GM18511 (cell line): Measurements from ENCODE around the gene RPL35.
"Not testable (repeated sequence)": the region's sequence is repeated elsewhere in the genome, so short reads cannot be mapped to it uniquely, and the experiment has no call there.

Experiments used
- ATAC-seq: cut with Tn5 transposase; IDR thresholded peaks from one replicate; pipeline ENCODE4 v1.9.1; 2021; ENCODE audit warnings: mild to moderate bottlenecking, moderate library complexity; ENCODE audit not compliant: unreplicated experiment

RPL35 gene

GRCh38 chr9:124853605-124854143, 8.1 kb downstream of the RPL35 start:
- ATAC-seq, result no peak

- ATAC-seq, result peak; percentile 76
Observed at GRCh38 chr9:124852829-124853531, 8.8 kb downstream of the RPL35 start, which contains the start of gene WDR38. WDR38 (plus strand) TSS chr9:124853460; CDS start chr9:124853532, 72 bp downstream.

- ATAC-seq, result no peak
Observed at GRCh38 chr9:124852121-124852828, 9.5 kb downstream of the RPL35 start.

- ATAC-seq, result no peak
Observed at GRCh38 chr9:124849801-124850200, 12.0 kb downstream of the RPL35 start.

GRCh38 chr9:124846969-124847368, 14.8 kb downstream of the RPL35 start:
- ATAC-seq, result no peak

- ATAC-seq, result not testable (repeated sequence)
Observed at GRCh38 chr9:124846467-124846866, 15.3 kb downstream of the RPL35 start.

GRCh38 chr9:124844291-124844690, 17.5 kb downstream of the RPL35 start:
- no peak for ATAC-seq

GRCh38 chr9:124843456-124844034, 18.2 kb downstream of the RPL35 start:
- no peak for ATAC-seq

- no peak for ATAC-seq
Observed at GRCh38 chr9:124841075-124841821, 20.5 kb downstream of the RPL35 start.

- no peak for ATAC-seq
Observed at GRCh38 chr9:124840300-124840833, 21.4 kb downstream of the RPL35 start.

- no peak for ATAC-seq
Observed at GRCh38 chr9:124839612-124840299, 22.0 kb downstream of the RPL35 start.

GRCh38 chr9:124838567-124839275, 23.0 kb downstream of the RPL35 start:
- ATAC-seq, result not testable (repeated sequence)

- not testable (repeated sequence) for ATAC-seq
Observed at GRCh38 chr9:124838132-124838531, 23.6 kb downstream of the RPL35 start.

GRCh38 chr9:124835026-124835557, 26.7 kb downstream of the RPL35 start:
- ATAC-seq, result no peak

GRCh38 chr9:124834591-124834990, 27.2 kb downstream of the RPL35 start:
- ATAC-seq, result no peak

GRCh38 chr9:124831642-124832364, 30.0 kb downstream of the RPL35 start:
- no peak for ATAC-seq

GRCh38 chr9:124830593-124830992, 31.2 kb downstream of the RPL35 start:
- ATAC-seq, result no peak

- no peak for ATAC-seq
Observed at GRCh38 chr9:124829334-124829669, 32.5 kb downstream of the RPL35 start.
